Measurements from ENCODE around the gene REV3L. TPM values are rescaled to one million over a fixed set of nuclear protein-coding genes. Genes with fewer than 3 reads are reported as not detected.

REV3L gene
- total RNA-seq, 1 donor from 2014 or later = 22.2 TPM

DNA sequence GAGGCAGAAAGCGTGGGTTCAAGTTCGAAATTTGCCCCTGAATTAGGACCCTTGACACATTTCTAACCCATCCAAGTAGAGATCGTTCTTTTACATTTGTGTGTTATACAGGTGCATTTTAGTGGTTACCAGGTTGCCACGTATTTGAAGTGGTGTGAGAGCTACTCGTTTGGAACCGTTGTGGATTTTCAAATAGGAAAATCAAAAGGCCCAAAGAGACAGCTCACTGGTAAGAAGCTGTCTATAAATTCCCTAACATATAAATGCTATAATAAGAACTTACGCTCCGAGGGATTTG is 1.6 kb upstream of the REV3L start:
- Mint-ChIP-seq H3K27ac (ENCODE audit: unreplicated experiment) (peak overlapping the region; percentile 99), H3K4me1 (peaks cover 40% of the 10 kb centered on the region), H3K9me3 (no peaks in the 10 kb centered on the region), H3K4me3 (peak overlapping the region; percentile 99), H3K27me3 (ENCODE audit: low read depth) (peaks cover 3% of the 10 kb centered on the region), H3K36me3 (ENCODE audit: low read depth) (peaks cover 18% of the 10 kb centered on the region)
- TF ChIP-seq, protein P1, sequence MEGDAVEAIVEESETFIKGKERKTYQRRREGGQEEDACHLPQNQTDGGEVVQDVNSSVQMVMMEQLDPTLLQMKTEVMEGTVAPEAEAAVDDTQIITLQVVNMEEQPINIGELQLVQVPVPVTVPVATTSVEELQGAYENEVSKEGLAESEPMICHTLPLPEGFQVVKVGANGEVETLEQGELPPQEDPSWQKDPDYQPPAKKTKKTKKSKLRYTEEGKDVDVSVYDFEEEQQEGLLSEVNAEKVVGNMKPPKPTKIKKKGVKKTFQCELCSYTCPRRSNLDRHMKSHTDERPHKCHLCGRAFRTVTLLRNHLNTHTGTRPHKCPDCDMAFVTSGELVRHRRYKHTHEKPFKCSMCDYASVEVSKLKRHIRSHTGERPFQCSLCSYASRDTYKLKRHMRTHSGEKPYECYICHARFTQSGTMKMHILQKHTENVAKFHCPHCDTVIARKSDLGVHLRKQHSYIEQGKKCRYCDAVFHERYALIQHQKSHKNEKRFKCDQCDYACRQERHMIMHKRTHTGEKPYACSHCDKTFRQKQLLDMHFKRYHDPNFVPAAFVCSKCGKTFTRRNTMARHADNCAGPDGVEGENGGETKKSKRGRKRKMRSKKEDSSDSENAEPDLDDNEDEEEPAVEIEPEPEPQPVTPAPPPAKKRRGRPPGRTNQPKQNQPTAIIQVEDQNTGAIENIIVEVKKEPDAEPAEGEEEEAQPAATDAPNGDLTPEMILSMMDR (conservative IDR thresholded peaks at IDR 0.05) = no peak
- DNase-seq (ENCODE audit: low read depth, low spot score) = no peak

DNA sequence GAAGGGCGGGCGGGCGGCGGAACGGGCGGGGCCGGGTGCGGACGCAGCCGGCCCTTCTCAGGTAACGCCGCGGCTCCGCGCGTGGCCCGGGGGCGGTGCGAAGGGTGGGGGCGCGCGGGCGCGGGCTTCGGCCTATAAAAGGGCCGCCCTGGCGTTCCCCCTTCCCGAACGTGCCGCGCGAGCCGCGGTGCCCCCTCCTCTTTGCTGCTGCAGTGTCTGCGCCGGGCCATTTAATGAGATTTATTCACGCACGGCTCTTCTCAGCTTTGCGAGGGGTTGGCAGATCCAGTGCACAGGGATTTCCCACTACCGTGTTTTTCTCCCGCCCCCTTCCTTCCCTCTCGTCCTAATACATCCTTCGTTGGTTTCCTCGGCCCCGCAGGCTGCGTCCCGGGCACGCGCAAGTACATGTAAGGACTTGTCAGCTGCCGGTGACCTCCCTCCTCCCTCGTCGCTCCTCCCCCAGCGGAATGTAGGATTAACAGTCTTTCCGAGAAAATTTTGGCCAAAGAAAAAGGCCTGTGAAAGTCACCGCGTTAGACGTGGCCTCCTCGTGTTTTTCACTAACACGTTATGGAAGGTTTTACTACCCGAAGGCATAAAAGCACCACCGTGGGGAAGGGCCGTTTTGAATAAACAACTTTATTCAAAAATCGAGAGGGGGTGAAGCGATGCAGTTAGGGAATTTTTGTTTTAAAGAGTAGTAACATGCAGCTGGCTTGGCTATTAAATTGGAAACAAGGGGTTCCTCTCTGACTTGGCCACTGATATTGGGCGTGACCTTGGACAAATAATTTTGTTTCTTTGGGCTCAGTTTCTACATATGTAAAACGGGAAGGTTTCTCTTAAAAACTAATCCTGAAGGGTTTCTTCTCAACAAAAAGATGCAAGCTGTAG is 966 bp upstream of the REV3L start:
- no peaks in the 10 kb centered on the region for H3K9me3 Mint-ChIP-seq
- TF ChIP-seq, protein P1 (conservative IDR thresholded peaks at IDR 0.05) = no peak
- H3K4me3 Mint-ChIP-seq = peak overlapping the region; percentile 99
- H3K36me3 Mint-ChIP-seq (ENCODE audit: low read depth) = peaks cover 18% of the 10 kb centered on the region
- H3K27me3 Mint-ChIP-seq (ENCODE audit: low read depth) = peaks cover 3% of the 10 kb centered on the region
- peaks cover 45% of the 10 kb centered on the region for H3K4me1 Mint-ChIP-seq
- DNase-seq (ENCODE audit: low read depth, low spot score) = peak; percentile 73
- peak overlapping the region; percentile 100 for H3K27ac Mint-ChIP-seq (ENCODE audit: unreplicated experiment)

DNA sequence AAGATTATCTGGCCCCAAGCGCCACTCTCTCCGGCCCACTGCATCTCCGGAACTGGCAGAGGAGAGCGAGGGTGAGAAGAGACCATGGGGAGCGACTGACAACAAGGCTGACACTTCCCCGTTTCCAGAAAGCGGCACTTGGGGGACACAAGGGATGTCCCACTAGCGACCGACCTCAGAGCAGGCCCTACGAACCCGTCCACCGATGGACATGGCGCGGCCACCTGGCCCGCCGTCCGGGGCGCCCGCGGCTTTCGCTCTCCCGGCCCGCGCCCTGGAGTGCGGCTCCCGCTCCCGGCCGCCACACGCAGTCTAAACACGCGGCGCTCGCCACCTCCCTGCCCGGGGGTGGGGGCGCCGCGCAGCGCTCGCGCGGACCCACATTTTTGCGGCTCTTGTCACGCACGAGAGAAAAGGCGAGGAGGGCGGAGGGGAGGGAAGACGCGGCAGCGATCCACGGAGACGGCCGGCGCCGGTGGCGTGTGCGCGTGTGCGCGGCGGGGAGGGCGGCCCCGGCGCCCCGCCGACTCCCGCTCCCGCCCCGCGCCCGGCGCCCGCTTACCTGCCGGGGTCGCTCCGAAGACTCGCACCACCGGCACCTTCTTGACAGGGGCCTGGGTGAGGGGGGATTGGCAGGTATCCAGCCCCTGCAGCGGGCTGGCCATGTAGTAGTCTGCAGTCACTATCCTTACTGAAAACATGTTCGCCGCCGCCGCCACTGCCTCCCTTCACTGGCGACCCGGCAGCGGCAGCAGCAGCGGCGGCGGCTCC is 645 bp downstream of the REV3L start:
- H3K27ac Mint-ChIP-seq (ENCODE audit: unreplicated experiment) = peak overlapping the region; percentile 89
- peak; percentile 29 for DNase-seq (ENCODE audit: low read depth, low spot score)
- no peaks in the 10 kb centered on the region for H3K9me3 Mint-ChIP-seq
- H3K4me1 Mint-ChIP-seq = peaks cover 55% of the 10 kb centered on the region
- H3K27me3 Mint-ChIP-seq (ENCODE audit: low read depth) = peaks cover 3% of the 10 kb centered on the region
- peaks cover 11% of the 10 kb centered on the region for H3K36me3 Mint-ChIP-seq (ENCODE audit: low read depth)
- peak overlapping the region; percentile 95 for H3K4me3 Mint-ChIP-seq
- TF ChIP-seq, protein P1 (conservative IDR thresholded peaks at IDR 0.05) = no peak

DNA sequence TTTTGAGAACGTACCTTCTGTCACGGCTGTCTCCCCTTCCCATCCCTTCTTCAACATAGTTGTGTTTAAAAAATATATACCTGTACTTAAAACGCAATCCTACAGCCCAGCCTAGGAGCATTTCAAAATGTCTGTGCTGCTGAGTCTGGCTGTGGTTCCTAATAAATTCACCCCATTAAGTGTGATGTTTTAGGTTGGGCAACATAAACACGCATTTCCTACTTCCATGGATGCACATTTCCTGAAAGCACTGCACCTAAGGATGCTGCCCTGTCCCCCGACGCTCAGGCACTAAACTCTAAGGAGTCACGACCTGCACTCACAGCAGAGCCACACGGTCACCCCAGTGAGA is 1.2 kb downstream of the REV3L start:
- peaks cover 3% of the 10 kb centered on the region for H3K27me3 Mint-ChIP-seq (ENCODE audit: low read depth)
- H3K4me1 Mint-ChIP-seq = peaks cover 55% of the 10 kb centered on the region
- H3K9me3 Mint-ChIP-seq = no peaks in the 10 kb centered on the region
- peak overlapping the region; percentile 95 for H3K4me3 Mint-ChIP-seq
- no peak for DNase-seq (ENCODE audit: low read depth, low spot score)
- H3K27ac Mint-ChIP-seq (ENCODE audit: unreplicated experiment) = peak overlapping the region; percentile 89
- H3K36me3 Mint-ChIP-seq (ENCODE audit: low read depth) = peaks cover 7% of the 10 kb centered on the region
- TF ChIP-seq, protein P1 (conservative IDR thresholded peaks at IDR 0.05) = no peak

DNA sequence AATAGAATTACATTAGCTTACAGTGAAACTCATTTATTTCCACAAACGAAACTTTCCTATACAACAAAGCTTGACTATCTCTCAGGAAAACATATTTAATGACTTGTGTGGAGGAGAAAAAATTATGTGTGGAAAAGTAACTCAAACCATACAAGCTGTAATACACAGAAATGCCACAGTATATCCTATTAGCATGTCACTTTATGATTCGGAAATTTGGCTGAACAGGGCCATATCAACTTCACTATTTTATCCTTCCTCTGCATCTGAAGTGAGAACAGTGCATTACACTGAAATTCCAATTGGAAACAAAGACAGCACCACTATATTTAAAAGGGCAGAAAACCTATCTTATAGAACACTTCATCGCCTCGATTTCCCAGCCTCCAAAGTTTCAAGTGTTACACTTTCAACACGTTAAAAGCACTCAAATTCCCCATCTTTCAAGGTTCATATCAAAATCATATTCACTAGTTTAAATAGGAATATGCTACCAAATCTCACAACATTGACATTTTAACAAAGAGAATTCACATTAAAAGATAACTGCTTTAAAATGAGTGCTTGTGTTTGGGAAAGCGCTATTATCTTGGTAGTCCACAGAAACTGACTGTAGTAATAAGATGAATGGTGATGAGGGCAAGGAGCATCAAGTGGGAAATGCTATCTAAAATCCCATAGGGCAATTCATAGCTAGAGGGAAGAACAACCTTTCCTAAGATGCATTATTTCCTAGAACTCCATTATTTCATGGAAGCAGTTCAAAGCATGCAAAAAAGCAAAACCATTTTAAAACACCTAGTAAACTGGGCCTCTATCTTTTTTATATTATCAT is 1.8 kb downstream of the REV3L start:
- H3K27me3 Mint-ChIP-seq (ENCODE audit: low read depth) = peaks cover 3% of the 10 kb centered on the region
- no peak for DNase-seq (ENCODE audit: low read depth, low spot score)
- H3K4me1 Mint-ChIP-seq = peaks cover 55% of the 10 kb centered on the region
- TF ChIP-seq, protein P1 (conservative IDR thresholded peaks at IDR 0.05) = peak; percentile 16
- H3K4me3 Mint-ChIP-seq = peak overlapping the region; percentile 95
- H3K27ac Mint-ChIP-seq (ENCODE audit: unreplicated experiment) = no peak overlapping the region
- peaks cover 3% of the 10 kb centered on the region for H3K36me3 Mint-ChIP-seq (ENCODE audit: low read depth)
- H3K9me3 Mint-ChIP-seq = no peaks in the 10 kb centered on the region
